Testis (tissue), 3 donors: ENCODE measurements around the gene PHYHIPL. TPM values are rescaled to one million over a fixed set of nuclear protein-coding genes. Genes with fewer than 3 reads are reported as not detected.

Experiments
- DNase-seq: peaks from one replicate; pipeline ENCODE4 v3.0.0-alpha.2; 2019
- H3K27ac ChIP-seq, 2 donors: fragments of 200-600 bp; sonication (generic); one replicate each; pipeline ENCODE4 v1.5.1; 2019
- H3K27me3 ChIP-seq: fragments of 200-600 bp; sonication (generic); one replicate; pipeline ENCODE4 v1.5.1; 2019
- H3K36me3 ChIP-seq: fragments of 200-600 bp; sonication (generic); one replicate; pipeline ENCODE4 v1.5.1; 2017; ENCODE audit warnings: low read depth; ENCODE audit errors: missing control alignments
- H3K4me1 ChIP-seq: fragments of 200-600 bp; sonication (generic); one replicate; pipeline ENCODE4 v1.5.1; 2019
- H3K4me3 ChIP-seq, 2 donors: fragments of 200-600 bp; sonication (generic); one replicate each; pipeline ENCODE4 v1.5.1; 2017 to 2019
- H3K9me3 ChIP-seq: fragments of 200-600 bp; sonication (generic); one replicate; pipeline ENCODE4 v1.5.1; 2017
- POLR2A ChIP-seq: fragments of 450-650 bp; IDR thresholded peaks from one replicate; pipeline ENCODE4 v1.6.1; 2017; ENCODE audit warnings: antibody characterized with exemption, mild to moderate bottlenecking, moderate library complexity
- WGBS, 2 donors: methylation state at CpG; one replicate each; pipeline ENCODE4 v1.1.5; 2018; 5-methylcytosine and 5-hydroxymethylcytosine counted together
- intact Hi-C: fragments of 100-400 bp; cut with DNase I; formaldehyde crosslinking; loops from one replicate; pipeline ENCODE4 v1.15.1; 2023; ENCODE audit warnings: low total_unique reads
- polyA plus RNA-seq: library from polyadenylated mRNA; stranded (reverse); fragments of 350-450 nt; fragmentation: Illumina TruSeq; extraction: RNeasy Lipid Tissue Mini Kit (QIAGEN cat#74804); gene quantifications from one replicate; pipeline ENCODE4 v1.2.3, GENCODE V29; 2014; ENCODE audit warnings: low read depth, low replicate concordance; ENCODE audit not compliant: insufficient read depth
- total RNA-seq, 2 donors: library from RNA; depleted of rRNA; stranded (reverse); fragments of >200 nt; gene quantifications; one replicate each; pipeline ENCODE4 v1.2.3, GENCODE V29; 2016
- TF ChIP-seq, protein P1 (sequence below), 3 experiments: fragments of 450-650 bp in 2 of 3; fragments of 200-600 bp in 1 of 3; sonication (generic) in 1 of 3; IDR thresholded peaks; one replicate each; pipeline ENCODE4 v1.5.1; 2016 to 2019; ENCODE audit warnings: antibody characterized with exemption in 3 of 3, mild to moderate bottlenecking in 2 of 3, moderate library complexity in 1 of 3

Gene PHYHIPL
- total and polyA plus RNA-seq, 3 donors from 2014 or later = 16.9 to 78.0 (median 24.3) TPM

DNA sequence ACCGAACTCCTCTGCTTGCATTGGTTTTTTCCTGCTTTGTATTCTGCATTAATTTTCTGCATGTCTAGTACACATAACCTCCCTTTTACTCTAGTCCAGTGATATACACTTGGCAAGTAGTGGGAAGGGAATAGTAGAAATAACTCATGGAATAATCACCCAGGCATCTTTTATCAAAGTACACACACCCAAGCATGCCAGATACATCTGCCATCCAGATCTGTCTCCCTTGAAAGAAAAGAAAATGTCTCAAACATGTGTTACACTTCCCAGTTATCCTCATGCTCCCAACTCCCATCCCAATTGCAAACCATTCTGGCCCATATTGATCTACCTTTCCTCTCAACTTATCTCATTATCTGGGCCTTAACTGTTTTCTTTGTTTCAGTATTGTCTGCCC, 79.0 kb downstream of the PHYHIPL start:
- Histone ChIP-seq H3K27me3 (no peaks in the 10 kb centered on the region), H3K9me3 (no peaks in the 10 kb centered on the region), H3K4me1 (no peaks in the 10 kb centered on the region), H3K36me3 (no peaks in the 10 kb centered on the region), H3K27ac (no peak overlapping the region), H3K4me3 (no peak overlapping the region)
- intact Hi-C loops = no loop called here
- TF ChIP-seq, protein P1, sequence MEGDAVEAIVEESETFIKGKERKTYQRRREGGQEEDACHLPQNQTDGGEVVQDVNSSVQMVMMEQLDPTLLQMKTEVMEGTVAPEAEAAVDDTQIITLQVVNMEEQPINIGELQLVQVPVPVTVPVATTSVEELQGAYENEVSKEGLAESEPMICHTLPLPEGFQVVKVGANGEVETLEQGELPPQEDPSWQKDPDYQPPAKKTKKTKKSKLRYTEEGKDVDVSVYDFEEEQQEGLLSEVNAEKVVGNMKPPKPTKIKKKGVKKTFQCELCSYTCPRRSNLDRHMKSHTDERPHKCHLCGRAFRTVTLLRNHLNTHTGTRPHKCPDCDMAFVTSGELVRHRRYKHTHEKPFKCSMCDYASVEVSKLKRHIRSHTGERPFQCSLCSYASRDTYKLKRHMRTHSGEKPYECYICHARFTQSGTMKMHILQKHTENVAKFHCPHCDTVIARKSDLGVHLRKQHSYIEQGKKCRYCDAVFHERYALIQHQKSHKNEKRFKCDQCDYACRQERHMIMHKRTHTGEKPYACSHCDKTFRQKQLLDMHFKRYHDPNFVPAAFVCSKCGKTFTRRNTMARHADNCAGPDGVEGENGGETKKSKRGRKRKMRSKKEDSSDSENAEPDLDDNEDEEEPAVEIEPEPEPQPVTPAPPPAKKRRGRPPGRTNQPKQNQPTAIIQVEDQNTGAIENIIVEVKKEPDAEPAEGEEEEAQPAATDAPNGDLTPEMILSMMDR (IDR thresholded peaks at IDR 0.05) = no peak
- TF ChIP-seq POLR2A = no peak
- DNase-seq = no peak
- WGBS, 2 donors = 88 to 89% methylated on average over 1 of the region's 1 CpG

DNA sequence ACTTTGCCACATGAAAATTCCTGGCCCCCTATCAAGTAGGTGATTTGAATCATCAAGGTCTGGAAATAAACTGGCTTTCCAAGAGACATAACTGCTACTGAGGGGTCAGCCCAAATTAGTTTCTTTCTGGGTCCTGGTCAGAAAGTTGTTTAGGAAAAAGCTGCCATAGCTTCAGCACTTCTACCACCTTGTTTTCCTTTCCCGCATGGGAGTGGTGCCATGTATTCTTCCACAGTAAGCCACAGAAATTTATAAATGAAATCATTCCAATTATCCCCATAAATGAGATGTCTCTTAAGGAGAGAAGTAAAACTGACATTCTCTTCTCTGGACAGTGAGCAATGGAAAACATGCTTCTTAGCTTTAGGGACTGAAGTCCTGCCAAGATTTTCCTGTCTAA, 80.8 kb downstream of the PHYHIPL start:
- WGBS, 2 donors = 89 to 91% methylated on average over 1 of the region's 1 CpG
- Histone ChIP-seq H3K27ac (no peak overlapping the region), H3K36me3 (no peaks in the 10 kb centered on the region), H3K4me3 (no peak overlapping the region), H3K9me3 (no peaks in the 10 kb centered on the region), H3K4me1 (no peaks in the 10 kb centered on the region), H3K27me3 (no peaks in the 10 kb centered on the region)
- intact Hi-C loops = no loop called here
- TF ChIP-seq POLR2A = no peak
- TF ChIP-seq, protein P1 (IDR thresholded peaks at IDR 0.05) = no peak
- DNase-seq = no peak

DNA sequence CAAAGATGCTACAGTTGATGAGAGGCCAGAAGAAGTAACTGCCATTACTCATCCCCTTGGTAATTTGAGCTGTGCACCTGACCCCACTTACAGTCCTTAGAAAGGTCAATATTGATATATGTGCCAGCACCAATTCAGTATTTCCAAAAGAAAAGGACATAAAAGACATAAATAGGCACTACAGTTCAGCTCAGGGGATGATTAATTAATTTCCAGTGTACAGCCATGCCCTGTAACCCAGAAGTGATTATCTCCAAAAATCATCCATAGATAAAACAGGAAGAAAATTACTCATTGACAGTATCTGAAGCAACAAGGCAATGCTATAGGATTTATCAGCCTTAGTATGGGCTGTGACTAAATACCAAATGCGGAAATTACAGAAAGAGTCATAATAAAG, 82.4 kb downstream of the PHYHIPL start:
- TF ChIP-seq, protein P1 (IDR thresholded peaks at IDR 0.05) = no peak
- no peak for TF ChIP-seq POLR2A
- WGBS, 2 donors = 62 to 77% methylated on average over 1 of the region's 1 CpG
- intact Hi-C loops = no loop called here

GRCh38 chr10:59265141-59265540, 88.7 kb downstream of the PHYHIPL start:
- Histone ChIP-seq H3K9me3 (no peaks in the 10 kb centered on the region), H3K27me3 (no peaks in the 10 kb centered on the region), H3K36me3 (no peaks in the 10 kb centered on the region), H3K4me1 (no peaks in the 10 kb centered on the region), H3K27ac (no peak overlapping the region), H3K4me3 (no peak overlapping the region)
- no peak for DNase-seq
- TF ChIP-seq, protein P1 (IDR thresholded peaks at IDR 0.05) = no peak
- intact Hi-C loops = no loop called here
- 59 to 68% methylated on average over 5 of the region's 5 CpGs for WGBS, 2 donors

More for the DNA sequence above, 82.4 kb downstream of the PHYHIPL start:
- H3K27ac ChIP-seq = no peak overlapping the region
- no peaks in the 10 kb centered on the region for H3K4me1 ChIP-seq
- H3K9me3 ChIP-seq = no peaks in the 10 kb centered on the region
- H3K36me3 ChIP-seq = no peaks in the 10 kb centered on the region
- no peaks in the 10 kb centered on the region for H3K27me3 ChIP-seq
- no peak for DNase-seq
- no peak overlapping the region for H3K4me3 ChIP-seq

DNA sequence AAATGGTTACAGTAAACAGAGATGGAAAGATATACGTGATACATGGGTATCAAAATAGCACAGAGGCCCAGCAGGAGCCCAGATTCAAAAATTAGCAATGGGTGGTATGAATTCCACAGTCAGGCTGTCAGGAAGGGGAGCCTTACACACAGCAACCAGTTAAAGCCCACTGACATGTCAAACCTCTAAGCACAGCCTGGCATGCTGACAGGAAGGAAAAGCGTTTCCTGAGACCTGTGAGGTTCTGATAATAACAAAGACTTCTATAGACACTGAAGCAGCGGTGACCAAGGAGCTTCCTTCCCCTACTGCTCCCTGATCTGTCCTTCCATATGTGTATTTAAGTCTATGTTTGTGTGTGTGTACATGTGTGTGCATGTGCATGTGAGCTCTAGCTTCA, 89.9 kb downstream of the PHYHIPL start:
- Histone ChIP-seq H3K27ac (no peak overlapping the region), H3K4me1 (no peaks in the 10 kb centered on the region), H3K9me3 (no peaks in the 10 kb centered on the region), H3K27me3 (no peaks in the 10 kb centered on the region), H3K4me3 (no peak overlapping the region), H3K36me3 (no peaks in the 10 kb centered on the region)
- TF ChIP-seq, protein P1 (IDR thresholded peaks at IDR 0.05) = no peak
- no peak for TF ChIP-seq POLR2A
- no peak for DNase-seq
- 68 to 76% methylated on average over 3 of the region's 3 CpGs for WGBS, 2 donors
- intact Hi-C loops = no loop called here
